ENCODE measurements around the gene SEC61A2.

Gene SEC61A2

GRCh38 chr10:12200850-12201249 lies 71.4 kb downstream of the SEC61A2 start:
- no peak for DNase-seq

GRCh38 chr10:12201543-12201942 lies 72.1 kb downstream of the SEC61A2 start:
- peak in 1 of 2 experiments; percentile 30 for DNase-seq

- no peak for DNase-seq
Observed at GRCh38 chr10:12202226-12202625, 72.7 kb downstream of the SEC61A2 start.

- DNase-seq, result no peak
Observed at GRCh38 chr10:12205082-12205481, 75.6 kb downstream of the SEC61A2 start.

GRCh38 chr10:12207114-12207513 lies 77.6 kb downstream of the SEC61A2 start:
- no peak for DNase-seq

GRCh38 chr10:12208460-12208859 lies 79.0 kb downstream of the SEC61A2 start:
- no peak for DNase-seq

- DNase-seq, result no peak
Observed at GRCh38 chr10:12212454-12212853, 83.0 kb downstream of the SEC61A2 start.

- no peak for DNase-seq
Observed at GRCh38 chr10:12213621-12214020, 84.1 kb downstream of the SEC61A2 start.

- no peak for DNase-seq
Observed at GRCh38 chr10:12214093-12214492, 84.6 kb downstream of the SEC61A2 start.

GRCh38 chr10:12214763-12215218 lies 85.3 kb downstream of the SEC61A2 start:
- DNase-seq, result peak in 1 of 2 experiments; percentile 39
